Ramos (cell line): Measurements from ENCODE around the gene NUP43.
"Not testable (repeated sequence)": the region's sequence is repeated elsewhere in the genome, so short reads cannot be mapped to it uniquely, and the experiment has no call there.

Source experiments
- in situ Hi-C: fragments of 300-500 bp; cut with MboI; formaldehyde crosslinking; loops from one replicate; pipeline ENCODE4 v1.14.3; 2022; ENCODE audit warnings: low sequenced_read_pairs; ENCODE audit not compliant: unreplicated experiment

Gene NUP43

GRCh38 chr6:149746147-149746946, at the start of gene NUP43:
TSS of gene NUP43 (minus strand) at chr6:149746529. CDS start at chr6:149746495, 34 bp downstream.
- in situ Hi-C loops: no loop called here

- in situ Hi-C loops: no loop called here
These were observed 37.2 kb upstream of the NUP43 start for GRCh38 chr6:149783551-149783950.

GRCh38 chr6:149782337-149782736, 36.0 kb upstream of the NUP43 start:
- in situ Hi-C loops: no loop called here

- in situ Hi-C loops: no loop called here
These were observed 35.4 kb upstream of the NUP43 start for GRCh38 chr6:149781715-149782114.

- in situ Hi-C loops: no loop called here
These were observed 33.3 kb upstream of the NUP43 start for GRCh38 chr6:149779644-149779963.

GRCh38 chr6:149777624-149778023, 31.3 kb upstream of the NUP43 start:
- in situ Hi-C loops: no loop called here

GRCh38 chr6:149771925-149772324, 25.6 kb upstream of the NUP43 start:
- in situ Hi-C loops: no loop called here

GRCh38 chr6:149771185-149771584, 24.9 kb upstream of the NUP43 start:
- in situ Hi-C loops: no loop called here

- in situ Hi-C loops: no loop called here
These were observed 23.3 kb upstream of the NUP43 start for GRCh38 chr6:149769676-149770075.

GRCh38 chr6:149766156-149766769, 19.9 kb upstream of the NUP43 start:
- in situ Hi-C loops: no loop called here

- in situ Hi-C loops: no loop called here
These were observed 17.5 kb upstream of the NUP43 start for GRCh38 chr6:149763866-149764265.

GRCh38 chr6:149761438-149761837, 15.1 kb upstream of the NUP43 start:
- in situ Hi-C loops: no loop called here

- in situ Hi-C loops: no loop called here
These were observed 9.9 kb upstream of the NUP43 start for GRCh38 chr6:149756261-149756636.

- in situ Hi-C loops: no loop called here
These were observed 9.3 kb upstream of the NUP43 start for GRCh38 chr6:149755300-149756260.

- in situ Hi-C loops: no loop called here
These were observed 8.2 kb upstream of the NUP43 start for GRCh38 chr6:149754548-149754947.

GRCh38 chr6:149753374-149753637, 7.0 kb upstream of the NUP43 start:
- in situ Hi-C loops: not testable (repeated sequence)

GRCh38 chr6:149752600-149753373, 6.5 kb upstream of the NUP43 start:
- in situ Hi-C loops: no loop called here

GRCh38 chr6:149751920-149752319, 5.6 kb upstream of the NUP43 start:
- in situ Hi-C loops: not testable (repeated sequence)

GRCh38 chr6:149751239-149751638, 4.9 kb upstream of the NUP43 start:
- in situ Hi-C loops: no loop called here

GRCh38 chr6:149750136-149750609, 3.8 kb upstream of the NUP43 start:
- in situ Hi-C loops: no loop called here
